HuH-7.5 (cell line): Measurements from ENCODE around the gene SART3.
"Not testable (repeated sequence)": the region's sequence is repeated elsewhere in the genome, so short reads cannot be mapped to it uniquely, and the experiment has no call there.

Experiments used
- DNase-seq: peaks from one replicate; pipeline ENCODE4 v3.0.0; 2011; ENCODE audit warnings: low spot score

The SART3 gene

DNA sequence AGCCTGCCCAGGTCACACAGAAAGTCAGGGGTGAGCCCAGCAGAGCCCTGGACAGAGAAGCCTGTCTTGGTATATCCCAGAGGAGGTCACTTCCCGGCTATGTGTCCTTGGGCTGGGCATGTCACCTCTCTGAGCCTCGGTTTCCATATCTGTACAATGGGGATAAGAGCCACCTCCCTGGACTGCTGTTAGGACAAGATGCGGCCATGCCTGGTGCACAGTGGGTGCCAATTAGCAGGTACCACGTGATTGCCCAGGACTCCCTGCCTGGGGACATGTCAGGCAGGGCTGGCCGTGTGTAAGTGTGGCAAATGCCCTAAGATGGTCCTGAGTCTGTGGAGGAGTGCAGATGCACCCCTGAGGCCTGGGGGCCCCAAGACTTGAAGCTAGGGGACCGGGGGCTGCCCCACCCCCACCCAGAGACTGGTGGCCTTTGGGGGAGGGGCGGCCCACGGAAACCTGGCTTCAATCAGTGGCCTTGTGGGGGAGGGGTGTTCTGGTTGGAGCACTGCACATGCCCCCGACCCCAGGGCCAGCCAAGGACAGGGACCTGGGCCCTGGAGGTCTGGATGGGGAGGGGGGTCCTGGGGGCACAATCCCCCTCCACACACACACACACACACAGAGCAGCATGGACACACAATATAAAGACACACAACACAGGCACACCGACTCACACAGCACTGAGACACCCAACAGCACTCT, 36.0 kb upstream of the SART3 start:
- no peak for DNase-seq

DNA sequence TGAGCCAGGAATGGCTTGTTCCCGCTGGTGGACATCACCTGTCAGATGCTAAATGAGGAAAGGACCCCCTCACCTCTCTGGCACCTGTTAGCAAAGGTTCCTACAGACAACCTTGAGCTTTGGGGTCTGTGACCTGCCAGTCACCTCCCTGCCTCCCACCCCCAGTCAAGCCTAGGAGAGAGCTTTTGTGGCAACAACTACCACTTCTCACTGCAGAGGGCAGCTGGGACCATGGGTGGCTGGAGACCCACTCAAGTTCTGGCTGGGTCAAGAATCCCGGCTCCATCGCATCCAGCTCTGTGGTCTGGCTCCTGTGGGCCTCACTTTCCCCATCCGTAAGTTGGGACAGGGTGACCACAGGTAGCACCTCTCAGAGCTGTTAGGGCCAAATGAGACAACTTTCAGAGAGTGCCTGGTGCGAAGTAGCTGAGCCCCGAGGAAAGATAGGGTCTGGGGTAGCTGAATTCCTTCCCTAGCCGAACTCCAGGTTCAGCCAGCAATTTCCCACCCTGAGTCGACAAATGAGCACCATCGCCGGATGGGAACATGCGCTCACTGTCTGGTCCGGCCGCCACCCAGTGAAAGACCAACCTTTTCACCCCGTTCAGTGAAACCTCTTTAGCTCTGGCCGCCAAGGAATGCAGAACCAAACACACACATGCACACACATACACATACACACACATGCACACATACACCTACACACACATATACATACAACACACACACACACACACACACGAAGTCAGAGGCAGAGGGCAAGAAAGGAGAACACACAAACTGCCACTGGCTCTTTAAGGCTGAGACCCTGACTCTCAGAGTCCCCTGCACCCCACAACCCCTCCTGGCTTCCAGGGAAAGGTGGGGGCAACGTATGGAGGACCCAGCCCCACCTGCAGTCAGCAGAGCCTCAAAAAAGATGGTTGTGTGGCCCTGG, 35.0 kb upstream of the SART3 start:
- DNase-seq: no peak

DNA sequence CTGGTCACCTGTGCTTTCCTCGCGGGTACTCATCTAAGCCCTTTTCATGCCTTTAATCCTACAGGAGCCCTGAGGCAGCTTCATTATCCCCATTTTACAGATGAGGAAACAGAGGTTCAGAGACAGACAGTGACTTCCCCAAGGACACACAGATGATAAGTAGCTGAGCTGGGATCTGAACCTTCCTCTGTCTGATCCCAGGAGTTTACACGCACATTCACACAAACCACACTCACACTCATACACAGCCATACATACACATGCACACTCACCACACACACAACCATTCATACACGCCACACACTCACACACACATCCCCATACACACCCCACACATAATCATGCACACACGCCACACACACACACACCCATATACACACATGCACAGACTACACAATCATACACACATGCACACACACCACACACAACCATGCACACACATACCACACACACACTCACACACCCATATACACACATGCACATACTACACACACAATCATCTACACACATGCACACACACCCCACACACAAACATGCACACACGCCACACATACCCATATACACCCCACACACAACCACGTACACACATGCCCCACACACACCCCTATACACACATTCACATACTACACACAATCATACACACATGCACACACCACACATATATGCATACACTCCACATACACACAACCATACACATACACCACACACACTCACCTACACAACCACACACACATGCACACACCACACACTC, 34.2 kb upstream of the SART3 start:
- DNase-seq: no peak

DNA sequence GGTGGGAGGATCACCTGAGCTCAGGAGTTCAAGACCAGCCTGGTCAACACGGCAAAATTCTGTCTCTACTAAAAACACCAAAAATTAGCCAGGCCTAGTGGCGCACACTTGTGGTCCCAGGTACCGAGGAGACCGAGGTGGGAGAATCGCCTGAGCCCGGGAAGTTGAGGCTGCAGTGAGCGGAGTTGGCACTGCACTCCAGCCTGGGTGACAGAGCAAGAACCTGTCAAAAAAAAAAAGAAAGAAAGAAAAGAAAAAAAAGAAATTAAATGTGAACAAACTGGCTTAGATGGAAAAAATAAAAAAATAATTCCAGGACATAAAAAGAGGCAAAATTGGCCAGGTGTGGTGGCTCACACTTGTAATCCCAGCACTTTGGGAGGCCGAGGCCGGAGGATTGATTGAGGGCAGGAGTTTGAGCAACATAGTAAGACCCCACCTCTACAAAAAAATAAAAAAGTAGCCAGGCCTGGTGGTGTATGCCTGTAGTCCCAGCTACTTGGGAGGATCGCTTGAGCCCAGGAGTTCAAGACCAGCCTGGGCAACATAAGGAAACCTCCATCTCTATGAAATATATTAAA, 33.4 kb upstream of the SART3 start:
- no peak for DNase-seq

DNA sequence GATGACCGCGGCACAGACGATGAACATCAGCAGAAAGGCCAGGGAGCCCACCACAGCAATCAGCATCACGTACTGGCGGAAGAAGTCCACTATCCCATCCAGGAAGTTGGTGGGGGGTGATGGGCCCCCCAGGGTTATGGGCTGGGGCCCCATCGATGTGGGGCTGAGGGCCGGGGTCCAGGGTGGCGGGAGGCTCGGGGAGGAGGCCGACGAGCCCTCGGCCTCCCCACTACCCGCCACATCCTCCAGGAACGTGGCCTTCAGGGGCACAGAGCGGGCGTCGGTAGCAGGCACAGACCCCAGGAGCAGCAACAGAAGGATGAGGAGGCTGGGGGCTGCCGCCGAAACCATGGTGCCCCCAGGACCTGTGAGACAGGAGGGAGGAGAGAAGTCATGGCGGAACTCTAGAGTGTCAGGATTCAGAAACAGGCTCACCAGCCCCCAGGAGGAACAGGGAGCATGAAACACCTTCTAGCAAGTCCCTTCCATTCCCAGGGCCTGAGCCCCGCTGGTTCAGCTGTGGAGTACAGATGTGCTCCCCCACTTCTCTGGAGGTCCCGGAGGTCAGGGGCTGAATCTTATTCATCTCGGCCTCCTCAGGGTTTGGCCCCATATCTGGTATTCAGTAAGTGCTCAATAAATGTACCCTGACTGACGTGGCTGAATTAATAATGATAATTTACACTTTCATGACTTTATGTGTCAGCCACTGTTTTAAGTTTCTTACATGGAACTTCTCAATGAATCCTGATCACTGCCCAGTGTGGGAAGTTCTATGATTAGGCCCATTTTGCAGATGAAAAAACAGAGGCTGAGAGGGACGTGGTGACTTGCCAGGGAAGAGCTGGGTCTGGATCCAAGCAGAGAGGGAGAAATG, 31.3 kb upstream of the SART3 start:
- DNase-seq: no peak

DNA sequence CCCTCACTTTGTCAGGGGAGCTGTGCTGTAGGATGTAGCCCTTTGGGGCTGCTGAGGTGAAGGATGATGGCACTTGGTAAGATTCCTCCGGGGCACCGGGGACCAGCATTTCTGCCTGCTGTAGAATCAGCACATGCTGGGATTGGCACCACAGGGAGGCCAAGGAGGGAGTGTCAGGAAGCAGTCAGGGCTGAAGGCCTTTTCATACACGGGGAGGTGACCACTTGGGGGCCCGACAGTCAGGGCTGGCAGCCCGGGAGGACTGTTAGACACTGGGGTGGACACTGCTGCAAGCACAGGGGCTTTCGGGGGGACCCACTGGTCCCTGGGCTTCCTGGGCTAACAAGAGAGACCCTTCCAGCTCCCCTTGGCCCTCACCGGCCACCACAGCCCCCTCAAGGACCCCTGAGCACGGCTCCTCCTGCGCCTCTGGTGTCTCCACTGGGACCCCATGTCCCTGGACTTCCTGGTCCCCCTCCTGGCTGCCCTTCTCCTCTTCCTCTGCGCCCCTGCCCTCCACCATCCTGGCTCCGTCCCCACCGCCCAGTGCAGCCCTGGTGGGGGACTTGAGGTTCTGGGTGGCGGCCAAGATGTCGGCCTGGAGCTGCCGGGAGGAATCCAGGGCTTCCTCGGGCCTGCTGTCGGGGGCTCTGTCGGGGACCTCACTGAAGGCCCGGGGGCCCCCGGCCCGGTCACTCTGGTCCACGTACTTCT, 30.5 kb upstream of the SART3 start:
- DNase-seq: no peak

DNA sequence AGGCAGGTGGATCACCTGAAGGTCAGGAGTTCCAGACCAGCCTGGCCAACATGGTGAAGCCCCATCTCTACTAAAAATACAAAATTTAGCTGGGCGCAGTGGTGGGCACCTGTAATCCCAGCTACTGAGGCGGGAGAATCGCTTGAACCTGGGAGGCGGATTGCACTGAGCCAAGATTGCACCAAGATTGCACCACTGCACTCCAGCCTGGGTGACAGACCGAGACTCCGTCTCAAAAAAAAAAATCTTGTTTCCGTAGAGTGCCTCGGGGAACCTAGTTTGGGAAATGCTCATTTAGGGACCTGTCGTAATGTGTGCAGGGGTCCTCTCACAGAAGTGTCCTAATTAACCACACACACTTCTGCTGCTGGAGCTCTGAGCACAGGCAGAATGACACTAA, 29.5 kb upstream of the SART3 start:
- not testable (repeated sequence) for DNase-seq

DNA sequence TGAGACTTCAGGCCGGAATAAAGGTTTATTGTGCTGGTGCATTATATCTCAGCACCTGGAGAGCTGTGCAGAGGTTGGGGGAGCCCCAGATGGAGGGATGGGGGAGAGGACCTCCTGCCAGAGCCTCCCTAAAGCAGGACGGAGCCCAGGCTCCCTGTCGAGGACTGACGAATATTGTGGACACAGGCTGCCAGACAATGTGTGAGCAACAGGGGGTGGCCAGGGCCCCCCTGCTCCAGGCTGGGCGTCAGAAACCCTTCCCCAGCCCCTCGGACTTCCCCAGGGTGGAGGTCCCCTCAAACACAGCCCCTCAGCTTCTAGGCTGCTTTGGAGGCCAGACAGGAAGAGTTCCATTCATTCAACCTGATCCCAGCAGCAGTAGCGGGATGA, 28.9 kb upstream of the SART3 start:
- DNase-seq: no peak

DNA sequence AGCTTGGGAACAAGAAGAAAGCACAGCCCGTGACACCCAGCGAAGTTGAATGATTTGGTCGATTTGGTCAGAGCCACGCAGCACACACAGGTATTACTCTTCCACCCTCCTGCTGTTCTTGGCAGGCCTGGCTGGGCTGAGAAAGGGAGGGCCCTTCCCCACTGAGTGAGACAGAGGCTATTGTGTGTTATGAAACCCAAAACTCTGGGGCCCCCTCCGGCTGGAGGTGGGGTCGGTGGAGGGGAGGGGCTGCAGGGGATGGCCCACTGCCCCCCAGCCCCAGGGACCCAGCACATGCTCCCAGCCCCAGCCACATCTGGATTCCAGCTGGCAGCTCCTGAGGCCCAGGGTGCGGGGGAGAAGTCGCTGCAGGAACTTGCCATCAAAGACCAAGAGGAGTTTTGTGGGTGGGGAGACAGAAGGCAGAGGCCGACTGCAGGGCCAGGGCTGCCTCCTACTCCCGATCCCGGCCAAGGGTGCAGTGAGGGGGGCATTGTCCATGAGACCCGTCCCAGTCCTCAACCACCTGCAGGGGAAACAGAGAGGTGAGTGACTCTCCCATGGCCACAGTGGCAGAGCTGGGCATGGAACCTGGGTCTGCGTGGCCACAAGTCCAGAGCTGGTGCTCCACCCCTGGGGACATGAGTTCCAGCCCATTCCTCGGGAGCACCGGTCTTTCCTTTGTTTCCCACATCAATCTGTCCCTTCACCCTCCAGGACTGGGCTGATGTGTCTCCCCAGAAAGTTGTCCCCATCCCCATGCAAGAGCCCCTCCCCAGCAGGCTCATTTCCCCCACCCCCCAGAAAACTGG, 28.3 kb upstream of the SART3 start:
- DNase-seq: no peak

DNA sequence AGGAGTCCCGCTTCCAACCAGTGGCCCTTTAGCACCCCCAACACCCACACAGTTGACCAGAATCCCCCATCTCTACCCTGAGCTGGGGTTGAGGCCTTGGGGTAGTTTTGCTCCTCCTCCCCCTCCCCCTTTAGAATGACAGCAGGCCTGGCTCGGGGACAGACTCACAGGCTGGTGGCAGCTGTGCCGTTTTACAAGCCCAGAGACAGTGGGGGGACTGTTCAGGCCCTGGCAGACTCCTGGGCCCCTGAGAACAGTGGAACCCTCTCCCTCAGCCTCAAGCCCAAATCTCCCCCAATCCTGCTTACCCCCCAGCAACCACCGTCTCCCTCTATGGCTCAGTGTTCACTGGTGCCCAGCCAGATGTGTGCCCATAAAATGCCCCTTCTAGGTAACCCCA, 26.9 kb upstream of the SART3 start:
- no peak for DNase-seq

DNA sequence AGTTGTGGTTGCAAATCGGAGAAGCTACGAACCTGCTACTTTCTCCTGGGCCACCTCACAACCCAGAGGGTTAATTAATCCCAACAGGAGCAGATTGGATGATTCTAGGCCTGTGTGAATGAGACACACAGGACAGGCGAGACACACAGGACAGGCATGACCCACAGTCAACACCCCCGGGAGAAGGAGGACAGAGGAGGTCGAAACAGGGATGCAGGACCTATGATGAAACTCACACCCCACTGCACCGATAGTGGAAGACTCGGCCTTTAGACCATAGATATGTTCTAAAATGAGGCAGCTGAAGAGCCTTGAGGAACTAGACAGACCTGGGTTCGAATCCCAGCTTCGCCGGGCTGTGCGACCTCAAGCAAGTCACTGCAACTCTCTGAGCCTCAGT, 25.3 kb upstream of the SART3 start:
- DNase-seq: no peak

DNA sequence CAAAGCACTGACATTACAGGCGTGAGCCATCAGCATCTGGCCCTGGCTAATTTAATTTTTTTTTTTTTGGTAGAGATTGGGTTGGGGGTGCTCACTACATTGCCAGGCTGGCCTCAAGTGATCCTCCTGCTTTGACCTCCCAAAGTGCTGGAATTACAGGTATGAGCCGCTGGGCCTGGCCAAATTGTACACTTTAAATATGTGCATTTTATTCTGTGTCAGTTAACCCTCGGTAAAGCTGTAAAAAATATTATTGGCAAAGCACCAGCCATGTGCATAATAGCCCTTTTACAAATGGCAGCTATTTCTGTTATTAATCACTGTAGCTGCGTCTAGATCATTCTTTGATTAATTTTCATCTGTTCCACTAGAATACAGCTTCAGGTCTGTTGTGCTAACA, 24.9 kb upstream of the SART3 start:
- no peak for DNase-seq

DNA sequence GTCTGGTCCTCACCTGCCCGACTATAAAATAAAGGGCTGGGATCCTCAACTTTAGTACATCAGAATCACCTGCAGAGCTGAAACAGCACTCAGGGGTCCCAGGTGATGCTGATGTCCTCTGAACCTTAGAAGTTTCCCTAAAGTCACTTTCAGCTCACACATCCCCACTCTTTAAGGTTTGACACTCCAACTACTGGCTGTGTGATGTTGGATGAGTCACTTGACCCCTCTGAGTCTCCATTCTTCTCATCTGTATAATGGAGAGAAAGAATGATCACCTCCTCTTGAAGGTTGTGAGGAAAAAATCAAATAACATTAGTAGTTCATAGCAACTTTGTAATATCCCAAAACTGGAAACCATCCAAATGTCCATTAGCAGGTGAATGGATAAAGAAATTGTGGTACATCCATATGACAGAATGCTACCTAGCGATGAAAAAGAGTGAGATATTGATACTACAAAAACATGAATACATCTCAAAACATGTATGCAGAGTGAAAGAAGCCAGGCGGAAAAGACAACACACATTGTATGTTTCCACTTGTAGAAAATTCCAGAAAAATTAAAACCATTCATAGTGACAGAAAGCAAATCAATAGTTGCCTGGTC, 23.6 kb upstream of the SART3 start:
- DNase-seq: no peak

DNA sequence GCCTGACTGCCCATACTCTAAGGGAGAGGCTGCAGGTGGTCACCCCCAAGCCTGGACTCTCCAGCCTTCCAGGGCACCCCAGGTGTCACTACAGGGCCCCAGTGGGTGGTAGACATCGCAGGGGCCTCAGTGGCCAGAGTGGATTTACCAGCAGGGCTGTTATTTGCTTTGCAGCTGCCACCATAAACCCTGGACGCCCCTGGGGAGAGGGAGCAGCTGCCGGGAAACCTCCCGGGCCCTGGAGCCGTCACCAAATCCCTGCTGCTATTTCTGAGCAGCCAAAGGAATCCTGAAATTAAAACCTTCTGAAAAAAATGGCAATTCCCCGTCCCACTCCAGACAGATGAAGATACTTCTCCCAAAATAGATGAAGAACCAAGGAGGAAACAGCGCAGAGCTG, 23.0 kb upstream of the SART3 start:
- DNase-seq: no peak

DNA sequence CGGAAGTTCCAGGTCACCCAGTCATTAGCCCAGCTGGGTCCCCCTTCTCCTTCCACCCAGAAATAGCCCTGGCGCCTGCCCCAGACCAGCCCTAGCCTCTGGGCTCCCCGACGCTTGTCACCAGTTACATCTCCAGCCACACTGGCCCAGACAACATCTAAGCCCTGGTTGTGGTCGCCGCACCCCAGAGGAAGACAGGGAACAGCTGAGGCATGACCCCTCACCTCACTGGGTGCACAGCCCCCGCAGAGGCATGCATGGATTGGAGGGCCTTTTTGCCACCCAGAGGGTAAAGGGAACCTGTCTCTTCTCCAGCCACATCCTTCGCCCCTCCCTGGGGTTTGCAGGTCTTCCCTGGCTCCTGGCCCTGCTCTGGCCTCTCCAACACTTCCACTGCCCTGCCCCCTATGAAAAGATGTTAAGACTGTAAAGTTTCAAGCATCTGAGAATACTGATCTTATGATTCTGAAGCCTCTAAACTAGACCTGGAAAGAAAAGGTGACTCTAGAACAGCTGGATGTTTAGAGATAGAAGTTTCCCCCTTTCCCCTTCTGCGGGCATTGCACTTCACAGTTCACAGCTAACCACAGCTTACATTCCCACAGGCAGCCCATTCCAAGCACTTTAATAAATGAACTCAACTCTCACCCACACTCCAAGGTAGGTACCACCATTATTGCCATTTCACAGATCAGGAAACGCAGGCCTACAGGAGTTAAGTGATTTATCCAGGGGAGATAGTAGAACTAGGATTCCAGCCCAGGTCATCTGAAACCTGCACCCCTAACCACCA, 22.2 kb upstream of the SART3 start:
- DNase-seq: no peak

DNA sequence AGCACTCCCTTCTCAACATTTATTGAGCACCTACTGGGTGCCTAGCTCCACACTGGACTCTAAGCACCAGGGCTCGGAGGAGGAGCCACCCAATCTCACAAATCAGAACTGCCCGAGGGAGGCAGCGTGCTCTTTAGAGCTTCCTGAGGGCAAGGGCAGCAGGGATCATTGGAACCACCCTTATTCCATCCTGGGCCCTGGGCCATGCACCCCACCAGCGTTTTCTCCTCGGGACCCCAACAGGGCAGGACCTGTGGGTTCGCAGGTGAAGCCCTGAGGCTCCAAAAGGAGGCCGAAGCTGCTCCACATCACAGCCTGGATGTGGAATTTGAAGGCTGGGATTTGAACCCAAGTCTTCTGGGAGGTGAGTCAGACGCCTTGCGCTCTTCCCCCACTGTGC, 21.5 kb upstream of the SART3 start:
- no peak for DNase-seq

DNA sequence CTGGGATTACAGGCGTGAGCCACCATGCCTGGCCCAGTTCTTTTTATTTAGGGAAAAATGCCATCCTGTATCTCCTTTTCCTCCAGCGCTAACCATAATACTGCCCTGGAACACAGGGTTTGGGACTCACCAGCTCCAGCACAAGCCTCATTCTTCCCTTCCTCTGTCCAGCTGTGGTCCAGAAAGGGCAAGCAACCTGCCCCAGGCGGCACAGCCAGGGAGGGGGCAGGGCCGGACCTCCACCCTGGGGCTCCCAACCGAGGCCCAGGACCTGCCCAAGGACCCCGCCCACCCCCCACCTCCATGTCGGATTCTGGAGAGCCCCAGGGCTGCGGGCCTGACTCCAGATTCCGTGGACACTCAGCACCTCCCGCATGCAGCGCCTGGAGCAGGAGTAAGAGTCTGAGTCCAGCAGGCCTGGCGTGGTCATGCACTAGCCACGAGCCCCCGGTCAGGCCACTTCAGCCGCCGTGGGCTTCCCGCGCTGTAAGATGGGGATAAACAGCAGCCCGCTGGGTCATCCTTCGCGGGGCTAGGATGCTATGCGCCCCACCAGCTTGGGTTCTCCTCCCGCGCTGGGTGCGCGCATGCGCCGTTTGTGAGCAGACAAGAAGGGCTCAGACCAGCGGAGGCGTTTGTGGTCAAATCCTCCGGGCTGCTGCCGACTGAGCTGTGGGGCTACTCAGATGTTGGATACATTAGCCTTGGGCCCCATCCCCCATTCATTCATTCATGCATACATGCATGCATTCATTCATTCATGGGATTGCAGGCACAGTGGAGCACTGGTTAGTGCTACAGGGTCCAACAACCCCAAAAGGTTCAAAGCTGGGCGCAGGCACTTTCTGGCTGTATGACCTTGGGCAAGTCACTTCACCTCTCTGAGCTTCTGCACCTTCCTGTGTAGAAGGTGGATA, 20.6 kb upstream of the SART3 start:
- no peak for DNase-seq

DNA sequence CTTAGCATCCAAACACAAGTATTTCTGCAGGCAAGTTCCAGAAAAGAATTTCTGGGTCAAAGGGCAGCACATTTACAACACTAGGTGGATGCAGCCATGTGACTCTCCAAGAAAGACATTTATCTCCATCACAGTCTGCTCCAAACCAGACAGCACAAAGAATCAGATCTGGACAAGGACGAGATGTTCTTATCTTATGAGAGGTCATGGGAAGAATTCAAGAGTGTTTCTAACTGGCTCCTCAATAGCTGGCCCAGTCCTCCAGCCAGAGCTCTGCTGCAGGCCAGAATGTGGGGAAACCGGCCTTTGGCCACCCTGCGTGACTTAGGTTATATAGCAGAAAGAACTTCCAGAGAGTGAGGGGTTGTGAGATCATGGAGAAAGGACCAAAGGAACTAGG, 19.6 kb upstream of the SART3 start:
- DNase-seq: no peak
